ENCODE data around the gene ENPP1. TPM values are rescaled to one million over a fixed set of nuclear protein-coding genes. Genes with fewer than 3 reads are reported as not detected.
A peak's percentile ranks its signal among the peaks of the same experiment; 100 is the strongest.

The ENPP1 gene
- total and polyA plus RNA-seq, 9 of the 15 experiments (the other 6 are each of a cell fraction or from before 2014, with no cell fraction given) = 0.03 to 0.56 (median 0.14) TPM

- no TSS peak for BruUV-seq (replicated peaks)
- no peak overlapping the region for H3K27ac ChIP-seq (ENCODE audit: extremely low read depth, low read depth, low read length)
- POLR2A ChIA-PET = no interaction called here
These were observed 109.5 kb downstream of the ENPP1 start for GRCh38 chr6:131917318-131917717.

DNA sequence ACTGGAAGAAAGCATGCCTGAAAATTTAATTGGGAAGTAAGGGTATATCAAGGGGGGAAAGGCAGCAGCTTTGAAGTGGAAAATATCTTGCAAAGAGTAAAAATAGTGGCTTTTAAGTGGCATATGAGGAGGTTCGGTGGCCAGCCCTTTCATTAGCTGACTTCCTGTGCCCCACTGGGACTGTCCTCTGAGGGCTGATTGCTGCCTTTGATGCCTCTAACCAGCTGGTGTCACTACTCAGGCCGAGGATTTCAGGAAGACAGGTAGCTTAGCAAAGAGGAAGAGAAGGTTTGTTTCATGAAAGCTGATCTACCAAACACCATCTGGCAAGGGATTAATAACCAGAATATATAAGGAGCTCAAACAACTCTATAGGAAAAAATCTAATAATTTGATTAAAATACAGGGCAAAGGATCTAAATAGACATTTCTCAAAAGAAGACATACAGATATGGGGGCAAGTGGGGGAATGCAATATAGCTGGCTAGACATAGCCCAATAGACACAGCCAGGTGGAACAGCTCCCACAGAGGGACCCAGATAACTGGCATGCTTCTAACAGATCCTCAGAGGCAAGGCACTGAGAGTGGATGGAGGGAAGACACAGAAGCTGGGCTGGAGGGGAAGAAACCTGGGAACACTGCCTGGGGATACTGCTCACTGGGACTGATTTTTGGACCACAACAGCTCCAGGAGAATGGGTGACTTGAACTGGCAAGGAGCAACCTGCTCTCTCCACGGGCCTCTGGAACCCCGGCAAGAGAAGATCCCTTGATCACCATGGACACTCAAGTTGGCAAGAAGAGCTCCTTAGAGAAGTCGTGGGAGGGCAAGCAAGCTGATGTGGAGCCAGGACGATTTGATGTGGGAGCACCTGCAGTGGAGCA is 110.2 kb downstream of the ENPP1 start:
- no peaks in the 10 kb centered on the region for H4K20me1 ChIP-seq (replicated peaks; ENCODE audit: control insufficient read depth, insufficient read depth, low read length)
- no peak for ATAC-seq
- no peak for TF ChIP-seq MXI1 (IDR thresholded peaks at IDR 0.05; ENCODE audit: low read depth, low read length)
- no peak for TF ChIP-seq CCAR2 (IDR thresholded peaks at IDR 0.05; ENCODE audit: low read depth, low read length)
- no peaks in the 10 kb centered on the region for H3K4me1 ChIP-seq (replicated peaks in 1 of 2; ENCODE audit: control insufficient read depth in 2 of 2, insufficient read depth in 2 of 2, low read length in 2 of 2)
- no peak for FAIRE-seq
- no peak for DNase-seq (ENCODE audit: extremely low read depth in 1 of 4, low spot score in 3 of 4)
- H3K9me3 ChIP-seq (replicated peaks; ENCODE audit: control insufficient read depth, insufficient read depth, low read depth, low read length) = no peaks in the 10 kb centered on the region
- ChIA-PET CTCF (ENCODE audit: low intra/inter-chr PET ratio) (no interaction called here), POLR2A (no interaction called here)
- H3K4me2 ChIP-seq (ENCODE audit: insufficient read depth, low read length) = no peak overlapping the region
- no peaks in the 10 kb centered on the region for H3K36me3 ChIP-seq (ENCODE audit: control insufficient read depth, insufficient read depth, low read length)
- no peaks in the 10 kb centered on the region for H3K79me2 ChIP-seq (ENCODE audit: control insufficient read depth, insufficient read depth, low read length)
- H3K27me3 ChIP-seq (ENCODE audit: control insufficient read depth in 2 of 2, insufficient read depth in 2 of 2, low read length in 2 of 2) = no peaks in the 10 kb centered on the region
- no peak overlapping the region for H3K4me3 ChIP-seq
- no peaks in the 10 kb centered on the region for H3K9me1 ChIP-seq (ENCODE audit: control insufficient read depth, insufficient read depth, low read length)
- in situ Hi-C loops (cut with MboI) (loop anchor here (5.0 to 25.0 kb wide), 3 partner anchors 223 to 1644 kb away; no protein-coding TSS in a partner anchor), intact Hi-C loops (cut with micrococcal nuclease) (no loop called here)
- H3K9ac ChIP-seq (ENCODE audit: insufficient read depth in 1 of 2, low read depth in 2 of 2, low read length in 2 of 2) = no peak overlapping the region
- WGBS (ENCODE audit: insufficient coverage, low coverage, missing lambda C conversion rate) = 1% methylated on average over 6 of the region's 6 CpGs
- no peak overlapping the region for H3K27ac ChIP-seq (ENCODE audit: extremely low read depth, low read depth, low read length)
- H2AFZ ChIP-seq (ENCODE audit: low read depth, low read length) = no peak overlapping the region
- no TSS peak for BruUV-seq (replicated peaks)

More at GRCh38 chr6:131917318-131917717, 109.5 kb downstream of the ENPP1 start:
- 0% methylated on average over 2 of the region's 2 CpGs for WGBS (ENCODE audit: insufficient coverage, low coverage, missing lambda C conversion rate)
- no peak for ATAC-seq
- Histone ChIP-seq H3K9ac (ENCODE audit: insufficient read depth in 1 of 2, low read depth in 2 of 2, low read length in 2 of 2) (no peak overlapping the region), H3K9me1 (ENCODE audit: control insufficient read depth, insufficient read depth, low read length) (no peaks in the 10 kb centered on the region), H3K4me1 (replicated peaks in 1 of 2; ENCODE audit: control insufficient read depth in 2 of 2, insufficient read depth in 2 of 2, low read length in 2 of 2) (no peaks in the 10 kb centered on the region), H3K79me2 (ENCODE audit: control insufficient read depth, insufficient read depth, low read length) (no peaks in the 10 kb centered on the region), H3K27me3 (ENCODE audit: control insufficient read depth in 2 of 2, insufficient read depth in 2 of 2, low read length in 2 of 2) (no peaks in the 10 kb centered on the region; a peak in 1 of 5 replicates), H4K20me1 (replicated peaks; ENCODE audit: control insufficient read depth, insufficient read depth, low read length) (no peaks in the 10 kb centered on the region), H3K9me3 (replicated peaks; ENCODE audit: control insufficient read depth, insufficient read depth, low read depth, low read length) (no peaks in the 10 kb centered on the region), H3K4me3 (no peak overlapping the region), H2AFZ (ENCODE audit: low read depth, low read length) (no peak overlapping the region), H3K4me2 (ENCODE audit: insufficient read depth, low read length) (no peak overlapping the region), H3K36me3 (ENCODE audit: control insufficient read depth, insufficient read depth, low read length) (no peaks in the 10 kb centered on the region)
- in situ Hi-C loops (cut with MboI) = loop anchor here (5.0 to 25.0 kb wide), 3 partner anchors 223 to 1645 kb away; no protein-coding TSS in a partner anchor
- FAIRE-seq = no peak
- no peak for TF ChIP-seq KAT8 (IDR thresholded peaks at IDR 0.05; ENCODE audit: low read depth)
- TF ChIP-seq ZBTB17 (CRISPR knock-in tag; IDR thresholded peaks at IDR 0.05) = peak; percentile 66; the same call in 1 of the 2 replicates
- DNase-seq (ENCODE audit: extremely low read depth in 1 of 4, low spot score in 3 of 4) = no peak
- intact Hi-C loops (cut with micrococcal nuclease) = no loop called here
- CTCF ChIA-PET (ENCODE audit: low intra/inter-chr PET ratio) = no interaction called here

Data from K562 (cell line).